ENCODE results near the gene CDC42BPB. TPM values are rescaled to one million over a fixed set of nuclear protein-coding genes. Genes with fewer than 3 reads are reported as not detected.

The CDC42BPB gene
- total and polyA plus RNA-seq, 2 of the 13 experiments (the other 11 are each of a cell fraction or from before 2014, with no cell fraction given), result 19.7 to 32.3 TPM

GRCh38 chr14:102947321-102948103 is 109.8 kb downstream of the CDC42BPB start:
- no TSS peak for BruUV-seq (replicated peaks)
- Histone ChIP-seq H3K27me3 (ENCODE audit: control insufficient read depth in 1 of 2, insufficient read depth in 2 of 2, low read length in 2 of 2) (no peaks in the 10 kb centered on the region), H3K36me3 (replicated peaks in 1 of 2; ENCODE audit: control insufficient read depth in 1 of 2, insufficient read depth in 2 of 2, low read length in 2 of 2) (peaks cover 35 to 37% of the 10 kb centered on the region in 2 experiments; a peak in 4 of 5 replicates), H3K9ac (ENCODE audit: insufficient read depth, low read depth, low read length) (no peak overlapping the region), H3K4me2 (ENCODE audit: low read depth, low read length) (no peak overlapping the region), H3K79me2 (ENCODE audit: insufficient read depth, low read length) (no peaks in the 10 kb centered on the region), H2AFZ (ENCODE audit: low read length) (no peak overlapping the region), H3K27ac (ENCODE audit: extremely low read length, insufficient read depth, low read length) (no peak overlapping the region), H4K20me1 (ENCODE audit: insufficient read depth, low read length) (no peaks in the 10 kb centered on the region), H3K4me1 (ENCODE audit: insufficient read depth, low read length) (no peaks in the 10 kb centered on the region), H3K4me3 (replicated peaks in 1 of 3; ENCODE audit: insufficient read depth in 1 of 3, low read depth in 2 of 3, low read length in 3 of 3) (no peak overlapping the region), H3K9me3 (ENCODE audit: low read length) (no peaks in the 10 kb centered on the region)
- intact Hi-C loops (cut with micrococcal nuclease; ENCODE audit: unreplicated experiment) (no loop called here), in situ Hi-C loops (cut with HindIII; ENCODE audit: extremely low pct_ligation_motif_present, low pct_unique_long_range_greater_than_20kb) (no loop called here)
- ATAC-seq (no peak), FAIRE-seq (no peak), DNase-seq (ENCODE audit: low spot score) (no peak)
- POLR2A ChIA-PET, result no interaction called here
- 98% methylated on average over 23 of the region's 27 CpGs for WGBS (ENCODE audit: low lambda C conversion rate)
- CTCF ChIA-PET (ENCODE audit: low intra/inter-chr PET ratio, low total read pairs), result no interaction called here
- TF ChIP-seq ZBTB37 (CRISPR knock-in tag; IDR thresholded peaks at IDR 0.05) (no peak), SOX5 (CRISPR knock-in tag; IDR thresholded peaks at IDR 0.05; ENCODE audit: borderline replicate concordance) (no peak), ZNF432 (CRISPR knock-in tag; IDR thresholded peaks at IDR 0.05; ENCODE audit: borderline replicate concordance) (no peak), REST (IDR thresholded peaks at IDR 0.05; ENCODE audit: borderline replicate concordance in 1 of 2, low read depth in 1 of 2, low read length in 2 of 2) (no peak), HDAC2 (CRISPR knock-in tag; IDR thresholded peaks at IDR 0.05) (no peak), ZSCAN29 (CRISPR knock-in tag; conservative IDR thresholded peaks at IDR 0.05) (no peak), THAP9 (CRISPR knock-in tag; IDR thresholded peaks at IDR 0.05; ENCODE audit: borderline replicate concordance) (no peak), ONECUT2 (CRISPR knock-in tag; IDR thresholded peaks at IDR 0.05) (no peak), ZNF546 (CRISPR knock-in tag; conservative IDR thresholded peaks at IDR 0.05) (no peak), ZNF335 (CRISPR knock-in tag; IDR thresholded peaks at IDR 0.05) (no peak), NFIC (IDR thresholded peaks at IDR 0.05; ENCODE audit: low read length) (no peak), TOE1 (CRISPR knock-in tag; IDR thresholded peaks at IDR 0.05) (no peak), MYC (CRISPR knock-in tag; IDR thresholded peaks at IDR 0.05; ENCODE audit: borderline replicate concordance) (no peak), NFIB (CRISPR knock-in tag; IDR thresholded peaks at IDR 0.05; ENCODE audit: borderline replicate concordance) (no peak)
